B cell (primary cell): ENCODE data around the gene MTIF2. TPM values are rescaled to one million over a fixed set of nuclear protein-coding genes. Genes with fewer than 3 reads are reported as not detected.

Experiments used
- ATAC-seq: fragments of 200-7000 bp; cut with Tn5 transposase; one replicate; pipeline ENCODE4 v1.10.0; 2021; ENCODE audit warnings: low read depth, mild to moderate bottlenecking, moderate number of reproducible peaks, moderate library complexity
- CTCF ChIA-PET: fragments of 350-600 bp; sonication (Branson Sonifier 250); formaldehyde crosslinking; loops from one replicate; lab custom pipeline; 2021; ENCODE audit warnings: antibody characterized with exemption, inconsistent platforms; lab: Charles Lee
- POLR2A ChIA-PET: fragments of 350-600 bp; sonication (Branson Sonifier 250); formaldehyde crosslinking; loops from one replicate; lab custom pipeline; 2021; ENCODE audit warnings: antibody characterized with exemption; lab: Charles Lee
- DNase-seq: peaks from one replicate; pipeline ENCODE4 v3.0.0; 2013
- H2AFZ ChIP-seq: 2 replicates; pipeline ENCODE4 v1.6.1; 2012; ENCODE audit warnings: mild to moderate bottlenecking, low read depth, low read length; ENCODE audit not compliant: insufficient read depth, poor library complexity, severe bottlenecking
- H3K27ac ChIP-seq, 2 donors: 1 replicate in 1 of 2; 2 replicates in 1 of 2; pipeline ENCODE4 v1.5.1; 2012 to 2013; ENCODE audit warnings: low read length in 2 of 2, mild to moderate bottlenecking in 2 of 2, moderate library complexity in 1 of 2
- H3K27me3 ChIP-seq, 4 experiments: fragments of 200-600 bp in 1 of 4; sonication (generic) in 1 of 4; replicated peaks in 1 of 4; 1 replicate in 2 of 4; 2 replicates in 2 of 4; pipeline versions ENCODE4 v1.6.1 to v1.7.0; 2013 to 2016; ENCODE audit warnings: low read length in 3 of 4, mild to moderate bottlenecking in 2 of 4, mixed read lengths in 1 of 4, moderate library complexity in 1 of 4; ENCODE audit not compliant: insufficient read depth in 4 of 4, control insufficient read depth in 3 of 4; ENCODE audit errors: control extremely low read depth in 1 of 4
- H3K36me3 ChIP-seq, 2 experiments: replicated peaks in 1 of 2; 1 replicate in 1 of 2; 2 replicates in 1 of 2; pipeline versions ENCODE4 v1.6.1 to v1.7.1; 2013; ENCODE audit warnings: low read length in 1 of 2; ENCODE audit not compliant: insufficient read depth in 2 of 2, control insufficient read depth in 1 of 2; ENCODE audit errors: control extremely low read depth in 1 of 2, extremely low read depth in 1 of 2
- H3K4me1 ChIP-seq, 2 donors: fragments of 200-600 bp in 1 of 2; sonication (generic) in 1 of 2; 1 replicate in 1 of 2; 2 replicates in 1 of 2; pipeline versions ENCODE4 v1.5.1 to v1.6.1; 2013 to 2017; ENCODE audit warnings: low read length in 2 of 2; ENCODE audit not compliant: control insufficient read depth in 2 of 2, insufficient read depth in 2 of 2
- H3K4me2 ChIP-seq: replicated peaks from 2 replicates; pipeline ENCODE3; 2012; ENCODE audit warnings: mild to moderate bottlenecking, low read depth, low read length; ENCODE audit not compliant: poor library complexity, severe bottlenecking
- H3K4me3 ChIP-seq, 5 experiments: fragments of 200-600 bp in 1 of 5; sonication (generic) in 1 of 5; 1 replicate in 3 of 5; 2 replicates in 2 of 5; pipeline versions ENCODE4 v1.5.1 to v1.7.0; 2011 to 2016; ENCODE audit warnings: low read length in 4 of 5, mild to moderate bottlenecking in 4 of 5, low read depth in 2 of 5, control low read depth in 1 of 5, moderate library complexity in 1 of 5; ENCODE audit not compliant: insufficient read depth in 1 of 5; ENCODE audit errors: control extremely low read depth in 1 of 5, extremely low read depth in 1 of 5
- H3K79me2 ChIP-seq: fragments of 200-600 bp; sonication (generic); one replicate; pipeline ENCODE4 v1.6.0; 2016; ENCODE audit warnings: low read length; ENCODE audit not compliant: control insufficient read depth, insufficient read depth
- H3K9ac ChIP-seq: fragments of 200-600 bp; sonication (generic); 2 replicates; pipeline ENCODE4 v1.6.1; 2017; ENCODE audit warnings: mild to moderate bottlenecking, low read length, moderate library complexity
- H3K9me3 ChIP-seq, 3 donors: one replicate each; pipeline versions ENCODE4 v1.6.1 to v1.7.1; 2013; ENCODE audit warnings: low read length in 2 of 3; ENCODE audit not compliant: control insufficient read depth in 2 of 3, insufficient read depth in 1 of 3; ENCODE audit errors: control extremely low read depth in 1 of 3
- H4K20me1 ChIP-seq: 2 replicates; pipeline ENCODE4 v1.6.0; 2012; ENCODE audit warnings: mild to moderate bottlenecking, low read length; ENCODE audit not compliant: insufficient read depth, control insufficient read depth, poor library complexity, severe bottlenecking
- H3K27ac Mint-ChIP-seq: one replicate; pipeline ENCODE4 v1.8.0; 2021; ENCODE audit warnings: mixed read lengths
- H3K27me3 Mint-ChIP-seq: one replicate; pipeline ENCODE4 v1.8.0; 2021; ENCODE audit warnings: mixed read lengths
- H3K4me1 Mint-ChIP-seq: one replicate; pipeline ENCODE4 v1.8.0; 2021; ENCODE audit warnings: mixed read lengths
- H3K4me3 Mint-ChIP-seq: one replicate; pipeline ENCODE4 v1.8.0; 2021; ENCODE audit warnings: mixed read lengths
- H3K9me3 Mint-ChIP-seq: one replicate; pipeline ENCODE4 v1.8.0; 2022; ENCODE audit warnings: mixed read lengths; ENCODE audit not compliant: insufficient read depth
- CTCF ChIP-seq: fragments of 200-600 bp; IDR thresholded peaks from one replicate; pipeline ENCODE4 v1.8.0; 2022; ENCODE audit warnings: antibody characterized with exemption, mild to moderate bottlenecking
- EZH2 ChIP-seq: IDR thresholded peaks from 2 replicates; pipeline ENCODE4 v1.6.1; 2012; ENCODE audit warnings: borderline replicate concordance, low read depth, mild to moderate bottlenecking, moderate library complexity, low read length; ENCODE audit not compliant: insufficient read depth, poor library complexity, severe bottlenecking
- WGBS: methylation state at CpG from one replicate; pipeline ENCODE4 v1.1.5; 2013; ENCODE audit warnings: missing lambda C conversion rate; ENCODE audit not compliant: insufficient coverage; 5-methylcytosine and 5-hydroxymethylcytosine counted together
- intact Hi-C: fragments of 100-400 bp; cut with micrococcal nuclease; formaldehyde crosslinking; loops from one replicate; pipeline ENCODE4 v1.10.0; 2022
- polyA plus RNA-seq: library from polyadenylated mRNA; depleted of rRNA; stranded (reverse); fragments of >200 nt; gene quantifications from 2 replicates; pipeline ENCODE4 v1.2.3, GENCODE V29; 2012
- total RNA-seq, 2 donors: library from RNA; stranded (reverse); fragments of 120-200 nt in 1 of 2; gene quantifications; 1 replicate in 1 of 2; 2 replicates in 1 of 2; pipeline versions ENCODE4 v1.2.3 to v1.2.4, GENCODE V29; 2013 to 2022

MTIF2 gene
- total and polyA plus RNA-seq, 2 donors (not counting 1 experiment from before 2014, with no cell fraction given) = 12.9 to 36.7 TPM

- no peaks in the 10 kb centered on the region for H3K79me2 ChIP-seq
- ATAC-seq (no peak), DNase-seq (peak; percentile 27)
- H3K4me3 Mint-ChIP-seq = peak overlapping the region; percentile 97
- H3K27me3 Mint-ChIP-seq = no peaks in the 10 kb centered on the region
- peak overlapping the region; percentile 95 for H3K27ac Mint-ChIP-seq
- peaks cover 12 to 14% of the 10 kb centered on the region in 2 donors for H3K4me1 ChIP-seq
- no peak for TF ChIP-seq EZH2
- no peak for TF ChIP-seq CTCF
- H3K4me1 Mint-ChIP-seq = peaks cover 18% of the 10 kb centered on the region
- ChIA-PET CTCF (interaction anchor here (1.4 kb wide), 1 partner anchor 10 kb away, joined by 3 read pairs; no protein-coding TSS in a partner anchor), POLR2A (interaction anchor here (1.9 kb wide), 1 partner anchor 37 kb away, joined by 6 read pairs; the partner anchor contains the start of genes CLHC1 and RPS27A)
- peak overlapping the region; percentile 78 for H3K4me2 ChIP-seq
- intact Hi-C loops = loop anchor here (1.0 to 2.0 kb wide), 4 partner anchors 13 to 250 kb away; partner anchors contain the start of genes CFAP36, CLHC1 and RPS27A
- H2AFZ ChIP-seq = peak overlapping the region; percentile 79
- H3K4me3 ChIP-seq = peak overlapping the region; percentile 70 to 92 (median 82)
- peak overlapping the region; percentile 71 for H3K9ac ChIP-seq
- 67% methylated on average over 4 of the region's 7 CpGs for WGBS
- H3K9me3 ChIP-seq = no peaks in the 10 kb centered on the region
- H3K27ac ChIP-seq = peak overlapping the region; percentile 78 to 83
- no peaks in the 10 kb centered on the region for H3K27me3 ChIP-seq
- no peaks in the 10 kb centered on the region for H3K9me3 Mint-ChIP-seq
- H3K36me3 ChIP-seq = peaks cover 0 to 1% of the 10 kb centered on the region in 2 experiments
- no peaks in the 10 kb centered on the region for H4K20me1 ChIP-seq
Observed at GRCh38 chr2:55269645-55269990, 587 bp upstream of the MTIF2 start.

DNA sequence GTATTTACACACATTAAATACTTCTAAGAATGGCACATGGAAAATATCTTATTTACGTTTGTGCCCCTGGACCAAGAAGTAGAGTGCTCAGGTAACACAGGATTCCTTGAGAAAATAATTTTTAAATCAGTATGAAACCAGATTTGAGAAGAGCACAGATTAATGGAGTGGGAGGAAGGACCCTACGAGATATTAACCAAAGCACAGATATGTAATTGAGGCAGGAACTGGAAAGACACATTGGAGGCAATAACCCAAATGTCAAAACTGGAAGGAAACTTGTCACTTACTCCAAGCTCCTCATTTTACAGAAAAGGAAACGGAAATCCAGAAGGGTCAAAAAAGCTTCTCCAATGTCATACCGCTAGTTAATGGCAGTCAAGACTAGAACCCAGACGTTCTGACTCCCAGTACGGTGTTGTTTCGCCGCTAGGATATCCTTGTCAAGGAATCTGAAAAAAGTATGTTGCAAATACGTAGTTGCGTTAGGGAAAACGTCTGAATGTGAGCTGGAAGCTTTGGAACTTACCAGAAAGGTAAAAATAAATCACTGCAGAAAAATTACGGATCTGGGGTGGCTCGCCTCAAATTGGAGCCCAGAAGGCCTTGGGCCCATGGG, 634 bp downstream of the MTIF2 start:
- 12% methylated on average over 10 of the region's 13 CpGs for WGBS
- CTCF ChIA-PET = no interaction called here

More for the DNA sequence above, 634 bp downstream of the MTIF2 start:
- Histone ChIP-seq H3K9ac (peak overlapping the region; percentile 71), H4K20me1 (no peaks in the 10 kb centered on the region), H3K79me2 (no peaks in the 10 kb centered on the region), H3K36me3 (peaks cover 3 to 10% of the 10 kb centered on the region in 2 experiments), H3K27me3 (no peaks in the 10 kb centered on the region), H3K4me1 (peaks cover 12 to 14% of the 10 kb centered on the region in 2 donors), H3K9me3 (no peaks in the 10 kb centered on the region), H3K4me3 (peak overlapping the region; percentile 70 to 92 (median 82)), H3K4me2 (peak overlapping the region; percentile 78), H2AFZ (peak overlapping the region; percentile 79), H3K27ac (peak overlapping the region; percentile 78 to 83)
- Mint-ChIP-seq H3K4me1 (peaks cover 18% of the 10 kb centered on the region), H3K4me3 (peak overlapping the region; percentile 97), H3K27me3 (no peaks in the 10 kb centered on the region), H3K9me3 (no peaks in the 10 kb centered on the region), H3K27ac (peak overlapping the region; percentile 95)
- DNase-seq (no peak), ATAC-seq (no peak)
- POLR2A ChIA-PET = no interaction called here
- TF ChIP-seq CTCF (no peak), EZH2 (no peak)
- intact Hi-C loops = loop anchor here (2.0 kb wide), 1 partner anchor 46 kb away; no protein-coding TSS in a partner anchor
